Activated T-cell treated with anti-CD3 and anti-CD28 coated beads, Interleukin-2, amount 50 U/mL, for 1 hour (primary cell): ENCODE results near the gene STK32B.
"Not testable (repeated sequence)": the region's sequence is repeated elsewhere in the genome, so short reads cannot be mapped to it uniquely, and the experiment has no call there.

Experiments
- DNase-seq: peaks from one replicate; pipeline ENCODE4 v3.0.0-alpha.2; 2020

STK32B gene

GRCh38 chr4:5212255-5213013 lies 161.2 kb downstream of the STK32B start:
- DNase-seq = no peak

- DNase-seq = no peak
Measured at GRCh38 chr4:5213087-5213595, 161.9 kb downstream of the STK32B start.

- DNase-seq = no peak
Measured at GRCh38 chr4:5215321-5215720, 164.0 kb downstream of the STK32B start.

GRCh38 chr4:5217421-5217820 lies 166.1 kb downstream of the STK32B start:
- DNase-seq = no peak

GRCh38 chr4:5218376-5219069 lies 167.2 kb downstream of the STK32B start:
- DNase-seq = no peak

GRCh38 chr4:5220028-5220427 lies 168.7 kb downstream of the STK32B start:
- DNase-seq = no peak

- no peak for DNase-seq
Measured at GRCh38 chr4:5222047-5222446, 170.8 kb downstream of the STK32B start.

- no peak for DNase-seq
Measured at GRCh38 chr4:5222951-5223350, 171.7 kb downstream of the STK32B start.

- no peak for DNase-seq
Measured at GRCh38 chr4:5224340-5224739, 173.1 kb downstream of the STK32B start.

GRCh38 chr4:5232549-5232948 lies 181.3 kb downstream of the STK32B start:
- no peak for DNase-seq

GRCh38 chr4:5237086-5237660 lies 185.9 kb downstream of the STK32B start:
- no peak for DNase-seq

- no peak for DNase-seq
Measured at GRCh38 chr4:5238173-5238572, 186.9 kb downstream of the STK32B start.

GRCh38 chr4:5247061-5247460 lies 195.8 kb downstream of the STK32B start:
- DNase-seq = not testable (repeated sequence)

GRCh38 chr4:5247735-5248134 lies 196.5 kb downstream of the STK32B start:
- DNase-seq = no peak

GRCh38 chr4:5249727-5250126 lies 198.4 kb downstream of the STK32B start:
- DNase-seq = no peak

- not testable (repeated sequence) for DNase-seq
Measured at GRCh38 chr4:5250536-5250935, 199.3 kb downstream of the STK32B start.

GRCh38 chr4:5256421-5256820 lies 205.1 kb downstream of the STK32B start:
- DNase-seq = no peak

- DNase-seq = no peak
Measured at GRCh38 chr4:5257086-5257485, 205.8 kb downstream of the STK32B start.

GRCh38 chr4:5259471-5259870 lies 208.2 kb downstream of the STK32B start:
- DNase-seq = no peak

- DNase-seq = no peak
Measured at GRCh38 chr4:5260121-5260520, 208.8 kb downstream of the STK32B start.

GRCh38 chr4:5261866-5262265 lies 210.6 kb downstream of the STK32B start:
- DNase-seq = no peak

GRCh38 chr4:5266991-5267390 lies 215.7 kb downstream of the STK32B start:
- no peak for DNase-seq

GRCh38 chr4:5267408-5267807 lies 216.1 kb downstream of the STK32B start:
- DNase-seq = no peak

- no peak for DNase-seq
Measured at GRCh38 chr4:5276475-5277075, 225.3 kb downstream of the STK32B start.
